HepG2 (cell line): ENCODE data around the gene SEC63. TPM values are rescaled to one million over a fixed set of nuclear protein-coding genes. Genes with fewer than 3 reads are reported as not detected.

ENCODE experiments used
- ARID3A ChIP-seq: IDR thresholded peaks from 2 replicates; pipeline ENCODE4 v1.6.1; 2012; ENCODE audit warnings: low read depth, low read length, improper control_type of control experiment
- FOXJ3 ChIP-seq: sonication (generic); formaldehyde crosslinking; IDR thresholded peaks from 2 replicates; pipeline ENCODE4 v1.4.0; 2020; ENCODE audit warnings: missing genetic modification reagents, mild to moderate bottlenecking, borderline replicate concordance
- GFI1 ChIP-seq: sonication (generic); formaldehyde crosslinking; IDR thresholded peaks from 2 replicates; pipeline ENCODE4 v1.5.0; 2020; ENCODE audit warnings: missing genetic modification reagents, mild to moderate bottlenecking, borderline replicate concordance
- HMG20B ChIP-seq: conservative IDR thresholded peaks from 2 replicates; pipeline ENCODE4 v1.6.1; 2016; ENCODE audit warnings: missing genetic modification reagents, missing compliant biosample characterization
- HNF4A ChIP-seq: sonication (generic); formaldehyde crosslinking; IDR thresholded peaks from 2 replicates; pipeline ENCODE4 v1.4.0; 2020; ENCODE audit warnings: missing genetic modification reagents
- HOXA3 ChIP-seq: sonication (generic); formaldehyde crosslinking; IDR thresholded peaks from 2 replicates; pipeline ENCODE4 v1.5.0; 2020; ENCODE audit warnings: missing genetic modification reagents
- KDM6A ChIP-seq: IDR thresholded peaks from 2 replicates; pipeline ENCODE4 v1.6.1; 2016; ENCODE audit warnings: low read depth
- MED8 ChIP-seq: sonication (generic); formaldehyde crosslinking; IDR thresholded peaks from 2 replicates; pipeline ENCODE4 v1.8.1; 2023; ENCODE audit warnings: mild to moderate bottlenecking, missing genetic modification reagents; ENCODE audit not compliant: insufficient replicate concordance
- MEIS2 ChIP-seq: sonication (generic); formaldehyde crosslinking; IDR thresholded peaks from 2 replicates; pipeline ENCODE4 v1.9.0; 2021; ENCODE audit warnings: mild to moderate bottlenecking, missing genetic modification reagents
- NR2C2 ChIP-seq: sonication (generic); formaldehyde crosslinking; IDR thresholded peaks from 2 replicates; pipeline ENCODE4 v1.4.0; 2020; ENCODE audit warnings: missing genetic modification reagents, mild to moderate bottlenecking, moderate library complexity, borderline replicate concordance
- POGZ ChIP-seq: sonication (generic); formaldehyde crosslinking; IDR thresholded peaks from 2 replicates; pipeline ENCODE4 v1.4.0; 2020; ENCODE audit warnings: mild to moderate bottlenecking, missing genetic modification reagents
- PRPF4 ChIP-seq: fragments of 200-400 bp; formaldehyde crosslinking; IDR thresholded peaks from 2 replicates; pipeline ENCODE4 v1.6.1; 2016; ENCODE audit warnings: low read length, low read depth; ENCODE audit not compliant: poor library complexity, severe bottlenecking
- RARA ChIP-seq: IDR thresholded peaks from 2 replicates; pipeline ENCODE4 v1.6.1; 2016; ENCODE audit warnings: missing genetic modification reagents, missing compliant biosample characterization
- TARDBP ChIP-seq: sonication (generic); formaldehyde crosslinking; IDR thresholded peaks from 2 replicates; pipeline ENCODE4 v1.8.0; 2022; ENCODE audit warnings: mild to moderate bottlenecking, missing genetic modification reagents
- ZFP90 ChIP-seq: sonication (generic); formaldehyde crosslinking; IDR thresholded peaks from 2 replicates; pipeline ENCODE4 v1.8.0; 2022; ENCODE audit warnings: missing genetic modification reagents, mild to moderate bottlenecking, inconsistent platforms, borderline replicate concordance
- polyA plus RNA-seq, 8 experiments: library from polyadenylated mRNA; depleted of rRNA in 3 of 8; stranded (reverse) in 7 of 8; unstranded in 1 of 8; fragments of >200 nt; fragmentation: Illumina TruSeq in 4 of 8; extraction: Trizol in 4 of 8; gene quantifications; 2 replicates each; pipeline versions ENCODE4 v1.2.1 to v1.2.3, GENCODE V29; 2011 to 2016; ENCODE audit warnings: low read depth in 4 of 8, missing spikeins in 1 of 8, mixed read lengths in 1 of 8; ENCODE audit not compliant: insufficient read depth in 1 of 8
- total RNA-seq, 5 experiments: library from RNA; depleted of rRNA; stranded (reverse); fragments of >200 nt; fragmentation: Illumina TruSeq; extraction: Trizol; gene quantifications; 2 replicates each; pipeline ENCODE4 v1.2.3, GENCODE V29; 2016; ENCODE audit warnings: low read depth in 1 of 5
- TF ChIP-seq, protein P1 (sequence below): sonication (generic); formaldehyde crosslinking; IDR thresholded peaks from 2 replicates; pipeline ENCODE4 v1.4.0; 2020; ENCODE audit warnings: missing genetic modification reagents, mild to moderate bottlenecking, borderline replicate concordance
- TF ChIP-seq, protein P2 (sequence below): sonication (generic); formaldehyde crosslinking; IDR thresholded peaks from 2 replicates; pipeline ENCODE4 v1.5.0; 2020; ENCODE audit warnings: mild to moderate bottlenecking, missing genetic modification reagents, borderline replicate concordance
- TF ChIP-seq, protein P3 (sequence below): sonication (generic); formaldehyde crosslinking; IDR thresholded peaks from 2 replicates; pipeline ENCODE4 v1.4.0; 2020; ENCODE audit warnings: mild to moderate bottlenecking, missing genetic modification reagents

The SEC63 gene
- total and polyA plus RNA-seq, 2 of the 13 experiments (the other 11 are each of a cell fraction or from before 2014, with no cell fraction given), result 20.2 to 45.9 TPM

DNA sequence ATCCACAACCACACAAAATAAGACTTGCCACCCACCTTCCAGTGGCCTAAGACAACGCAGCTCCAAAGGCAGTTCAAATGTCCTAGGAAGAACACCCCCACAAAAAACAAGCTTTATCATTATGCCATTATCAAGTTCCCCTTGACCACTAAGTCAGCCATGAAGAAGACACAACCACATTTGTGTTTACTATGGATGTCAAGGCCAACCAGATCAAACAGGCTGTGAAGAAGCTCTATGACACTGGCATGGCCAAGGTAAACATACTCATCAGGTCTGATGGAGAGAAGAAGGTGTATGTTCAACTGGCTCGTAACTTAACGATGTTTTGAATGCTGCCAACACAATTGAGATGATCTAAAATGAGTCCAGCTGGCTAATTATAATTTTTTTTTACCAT lies 26.1 kb downstream of the SEC63 start (continued):
- TF ChIP-seq RARA (CRISPR knock-in tag) (peak; percentile 88), FOXJ3 (CRISPR knock-in tag) (peak; percentile 85), GFI1 (CRISPR knock-in tag) (0 out of 2 replicates have a peak, but pooled peaks have one; percentile 17), MEIS2 (CRISPR knock-in tag) (peak; percentile 26; the same call in 1 of the 2 replicates), POGZ (CRISPR knock-in tag) (peak; percentile 83), TARDBP (CRISPR knock-in tag) (0 out of 2 replicates have a peak, but pooled peaks have one; percentile 40), ARID3A (0 out of 2 replicates have a peak, but pooled peaks have one; percentile 25), HOXA3 (peak; percentile 55; the same call in 1 of the 2 replicates), PRPF4 (no peak), ZFP90 (CRISPR knock-in tag) (no peak), HNF4A (CRISPR knock-in tag) (peak; percentile 55; the same call in 1 of the 2 replicates), KDM6A (no peak), NR2C2 (peak; percentile 57; the same call in 1 of the 2 replicates), MED8 (CRISPR knock-in tag) (no peak), HMG20B (CRISPR knock-in tag) (0 out of 2 replicates have a peak, but pooled peaks have one; percentile 25)
- TF ChIP-seq, protein P1, sequence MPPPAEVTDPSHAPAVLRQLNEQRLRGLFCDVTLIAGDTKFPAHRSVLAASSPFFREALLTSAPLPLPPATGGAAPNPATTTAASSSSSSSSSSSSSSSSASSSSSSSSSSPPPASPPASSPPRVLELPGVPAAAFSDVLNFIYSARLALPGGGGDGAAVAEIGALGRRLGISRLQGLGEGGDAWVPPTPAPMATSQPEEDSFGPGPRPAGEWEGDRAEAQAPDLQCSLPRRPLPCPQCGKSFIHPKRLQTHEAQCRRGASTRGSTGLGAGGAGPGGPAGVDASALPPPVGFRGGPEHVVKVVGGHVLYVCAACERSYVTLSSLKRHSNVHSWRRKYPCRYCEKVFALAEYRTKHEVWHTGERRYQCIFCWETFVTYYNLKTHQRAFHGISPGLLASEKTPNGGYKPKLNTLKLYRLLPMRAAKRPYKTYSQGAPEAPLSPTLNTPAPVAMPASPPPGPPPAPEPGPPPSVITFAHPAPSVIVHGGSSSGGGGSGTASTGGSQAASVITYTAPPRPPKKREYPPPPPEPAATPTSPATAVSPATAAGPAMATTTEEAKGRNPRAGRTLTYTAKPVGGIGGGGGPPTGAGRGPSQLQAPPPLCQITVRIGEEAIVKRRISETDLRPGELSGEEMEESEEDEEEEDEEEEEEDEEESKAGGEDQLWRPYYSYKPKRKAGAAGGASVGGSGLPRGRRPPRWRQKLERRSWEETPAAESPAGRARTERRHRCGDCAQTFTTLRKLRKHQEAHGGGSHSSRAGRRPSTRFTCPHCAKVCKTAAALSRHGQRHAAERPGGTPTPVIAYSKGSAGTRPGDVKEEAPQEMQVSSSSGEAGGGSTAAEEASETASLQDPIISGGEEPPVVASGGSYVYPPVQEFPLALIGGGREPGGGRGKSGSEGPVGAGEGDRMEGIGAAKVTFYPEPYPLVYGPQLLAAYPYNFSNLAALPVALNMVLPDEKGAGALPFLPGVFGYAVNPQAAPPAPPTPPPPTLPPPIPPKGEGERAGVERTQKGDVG, result no peak
- TF ChIP-seq, protein P2, sequence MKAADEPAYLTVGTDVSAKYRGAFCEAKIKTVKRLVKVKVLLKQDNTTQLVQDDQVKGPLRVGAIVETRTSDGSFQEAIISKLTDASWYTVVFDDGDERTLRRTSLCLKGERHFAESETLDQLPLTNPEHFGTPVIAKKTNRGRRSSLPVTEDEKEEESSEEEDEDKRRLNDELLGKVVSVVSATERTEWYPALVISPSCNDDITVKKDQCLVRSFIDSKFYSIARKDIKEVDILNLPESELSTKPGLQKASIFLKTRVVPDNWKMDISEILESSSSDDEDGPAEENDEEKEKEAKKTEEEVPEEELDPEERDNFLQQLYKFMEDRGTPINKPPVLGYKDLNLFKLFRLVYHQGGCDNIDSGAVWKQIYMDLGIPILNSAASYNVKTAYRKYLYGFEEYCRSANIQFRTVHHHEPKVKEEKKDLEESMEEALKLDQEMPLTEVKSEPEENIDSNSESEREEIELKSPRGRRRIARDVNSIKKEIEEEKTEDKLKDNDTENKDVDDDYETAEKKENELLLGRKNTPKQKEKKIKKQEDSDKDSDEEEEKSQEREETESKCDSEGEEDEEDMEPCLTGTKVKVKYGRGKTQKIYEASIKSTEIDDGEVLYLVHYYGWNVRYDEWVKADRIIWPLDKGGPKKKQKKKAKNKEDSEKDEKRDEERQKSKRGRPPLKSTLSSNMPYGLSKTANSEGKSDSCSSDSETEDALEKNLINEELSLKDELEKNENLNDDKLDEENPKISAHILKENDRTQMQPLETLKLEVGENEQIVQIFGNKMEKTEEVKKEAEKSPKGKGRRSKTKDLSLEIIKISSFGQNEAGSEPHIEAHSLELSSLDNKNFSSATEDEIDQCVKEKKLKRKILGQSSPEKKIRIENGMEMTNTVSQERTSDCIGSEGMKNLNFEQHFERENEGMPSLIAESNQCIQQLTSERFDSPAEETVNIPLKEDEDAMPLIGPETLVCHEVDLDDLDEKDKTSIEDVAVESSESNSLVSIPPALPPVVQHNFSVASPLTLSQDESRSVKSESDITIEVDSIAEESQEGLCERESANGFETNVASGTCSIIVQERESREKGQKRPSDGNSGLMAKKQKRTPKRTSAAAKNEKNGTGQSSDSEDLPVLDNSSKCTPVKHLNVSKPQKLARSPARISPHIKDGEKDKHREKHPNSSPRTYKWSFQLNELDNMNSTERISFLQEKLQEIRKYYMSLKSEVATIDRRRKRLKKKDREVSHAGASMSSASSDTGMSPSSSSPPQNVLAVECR, result peak; percentile 17; the same call in 1 of the 2 replicates
- TF ChIP-seq, protein P3, sequence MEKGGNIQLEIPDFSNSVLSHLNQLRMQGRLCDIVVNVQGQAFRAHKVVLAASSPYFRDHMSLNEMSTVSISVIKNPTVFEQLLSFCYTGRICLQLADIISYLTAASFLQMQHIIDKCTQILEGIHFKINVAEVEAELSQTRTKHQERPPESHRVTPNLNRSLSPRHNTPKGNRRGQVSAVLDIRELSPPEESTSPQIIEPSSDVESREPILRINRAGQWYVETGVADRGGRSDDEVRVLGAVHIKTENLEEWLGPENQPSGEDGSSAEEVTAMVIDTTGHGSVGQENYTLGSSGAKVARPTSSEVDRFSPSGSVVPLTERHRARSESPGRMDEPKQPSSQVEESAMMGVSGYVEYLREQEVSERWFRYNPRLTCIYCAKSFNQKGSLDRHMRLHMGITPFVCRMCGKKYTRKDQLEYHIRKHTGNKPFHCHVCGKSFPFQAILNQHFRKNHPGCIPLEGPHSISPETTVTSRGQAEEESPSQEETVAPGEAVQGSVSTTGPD (CRISPR knock-in tag), result peak; percentile 92
